ENCODE results near the gene ARID5B. TPM values are rescaled to one million over a fixed set of nuclear protein-coding genes. Genes with fewer than 3 reads are reported as not detected.

The ARID5B gene
- total RNA-seq, 2 experiments from 2014 or later, result 26.7 to 28.3 TPM

- no peaks in the 10 kb centered on the region for H3K27me3 Mint-ChIP-seq
- H3K4me3 Mint-ChIP-seq, result no peak overlapping the region
- peaks cover 16% of the 10 kb centered on the region for H3K4me1 Mint-ChIP-seq (ENCODE audit: low read depth)
- ATAC-seq (no peak), DNase-seq (no peak)
- ChIA-PET CTCF (interaction anchor here (1.2 to 1.4 kb wide), 2 partner anchors 142 to 207 kb away, joined by 3 read pairs; no protein-coding TSS in a partner anchor), POLR2A (no interaction called here)
- H3K9me3 Mint-ChIP-seq, result no peaks in the 10 kb centered on the region
- no peak for TF ChIP-seq CTCF (IDR thresholded peaks at IDR 0.05)
- H3K27ac Mint-ChIP-seq, result no peak overlapping the region
- H3K36me3 Mint-ChIP-seq (ENCODE audit: low read depth), result no peaks in the 10 kb centered on the region
- intact Hi-C loops (cut with micrococcal nuclease), result no loop called here
Observed at GRCh38 chr10:62103857-62104256, 202.4 kb downstream of the ARID5B start.

DNA sequence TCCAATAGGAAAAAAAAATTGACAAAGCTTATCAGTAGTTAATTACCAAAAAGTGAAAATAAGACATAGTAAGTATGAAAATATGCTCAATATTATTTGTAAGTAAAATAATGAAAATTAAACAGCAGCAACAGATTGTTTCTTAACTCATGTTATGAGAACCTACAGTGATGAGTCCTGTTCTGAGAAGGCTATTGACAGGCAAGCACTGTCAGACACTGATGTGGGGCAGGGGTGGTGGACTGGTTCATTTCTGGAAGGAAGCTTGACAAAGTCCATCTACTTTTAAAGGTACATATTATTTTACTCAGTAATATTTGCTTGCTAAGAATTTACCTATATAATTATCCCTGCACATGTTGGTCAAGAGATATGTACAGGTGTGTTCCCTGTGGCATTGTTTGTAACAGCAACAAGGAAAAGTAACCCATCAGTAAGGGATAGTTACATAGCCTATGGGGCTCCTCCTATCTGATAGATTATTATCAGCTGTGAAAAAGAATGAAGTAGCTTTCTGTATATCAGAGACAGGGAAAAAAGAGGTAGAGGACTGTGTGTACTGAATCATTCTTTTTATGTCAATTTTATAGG, 205.5 kb downstream of the ARID5B start:
- no peak overlapping the region for H3K27ac Mint-ChIP-seq
- H3K9me3 Mint-ChIP-seq, result peaks cover 1% of the 10 kb centered on the region
- DNase-seq, result no peak
- peak; percentile 72 for ATAC-seq
- TF ChIP-seq CTCF (IDR thresholded peaks at IDR 0.05), result no peak
- no peaks in the 10 kb centered on the region for H3K27me3 Mint-ChIP-seq
- no peak overlapping the region for H3K4me3 Mint-ChIP-seq
- H3K36me3 Mint-ChIP-seq (ENCODE audit: low read depth), result no peaks in the 10 kb centered on the region
- CTCF ChIA-PET, result interaction anchor here (0.9 to 3.4 kb wide), 2 partner anchors 17 to 138 kb away, joined by 3 to 18 read pairs; no protein-coding TSS in a partner anchor
- intact Hi-C loops (cut with micrococcal nuclease), result no loop called here
- peaks cover 31% of the 10 kb centered on the region for H3K4me1 Mint-ChIP-seq (ENCODE audit: low read depth)
- POLR2A ChIA-PET, result interaction anchor here (0.6 to 1.7 kb wide), 6 partner anchors 10 to 81 kb away, joined by 3 to 4 read pairs (median 3); no protein-coding TSS in a partner anchor

DNA sequence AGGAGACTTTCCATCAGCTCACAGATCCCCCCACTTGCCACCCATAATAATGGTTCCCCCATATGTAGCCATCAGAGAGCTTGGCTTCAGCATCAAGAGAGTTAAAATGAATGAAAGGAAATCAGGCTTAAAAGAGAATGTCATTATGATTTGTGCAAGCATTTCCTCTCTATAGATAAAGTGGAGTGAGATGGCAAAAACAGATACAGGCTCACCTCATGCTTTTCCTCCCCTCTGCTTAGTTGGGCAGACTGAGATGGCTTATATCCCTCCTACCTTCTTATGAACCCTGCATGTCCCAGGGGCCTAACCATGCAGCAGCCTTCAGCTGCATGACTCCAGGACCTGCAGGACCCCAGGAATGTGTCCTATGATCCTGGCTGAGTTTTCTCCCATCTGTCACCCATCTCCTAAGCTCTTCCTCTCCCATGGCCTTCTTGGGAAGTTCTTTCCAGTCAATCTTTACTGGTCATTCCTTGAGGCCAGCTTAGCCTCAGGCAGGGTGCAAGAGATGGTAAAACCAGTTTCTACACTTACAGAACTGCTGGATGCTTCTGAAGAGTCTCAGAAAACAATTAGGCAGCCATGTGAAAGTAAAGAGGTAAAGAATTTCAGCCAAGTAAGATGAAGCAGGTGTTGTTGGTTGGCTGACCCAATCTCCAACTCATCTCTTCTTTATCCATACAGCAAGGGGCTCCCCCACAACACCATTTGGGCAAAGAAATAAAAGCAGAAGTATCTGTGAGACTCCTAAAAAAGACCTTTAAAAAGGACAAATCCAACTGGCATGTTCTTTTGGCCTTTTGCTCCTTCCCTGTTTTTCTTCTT, 207.5 kb downstream of the ARID5B start:
- ATAC-seq (no peak), DNase-seq (no peak)
- no peak overlapping the region for H3K4me3 Mint-ChIP-seq
- ChIA-PET POLR2A (interaction anchor here (1.7 kb wide), 1 partner anchor 66 kb away, joined by 4 read pairs; no protein-coding TSS in a partner anchor), CTCF (interaction anchor here (3.4 kb wide), 1 partner anchor 136 kb away, joined by 18 read pairs; no protein-coding TSS in a partner anchor)
- TF ChIP-seq CTCF (IDR thresholded peaks at IDR 0.05), result no peak
- peaks cover 1% of the 10 kb centered on the region for H3K9me3 Mint-ChIP-seq
- no peaks in the 10 kb centered on the region for H3K27me3 Mint-ChIP-seq
- peak overlapping the region; percentile 31 for H3K27ac Mint-ChIP-seq
- H3K36me3 Mint-ChIP-seq (ENCODE audit: low read depth), result no peaks in the 10 kb centered on the region
- H3K4me1 Mint-ChIP-seq (ENCODE audit: low read depth), result peaks cover 36% of the 10 kb centered on the region
- intact Hi-C loops (cut with micrococcal nuclease), result no loop called here

DNA sequence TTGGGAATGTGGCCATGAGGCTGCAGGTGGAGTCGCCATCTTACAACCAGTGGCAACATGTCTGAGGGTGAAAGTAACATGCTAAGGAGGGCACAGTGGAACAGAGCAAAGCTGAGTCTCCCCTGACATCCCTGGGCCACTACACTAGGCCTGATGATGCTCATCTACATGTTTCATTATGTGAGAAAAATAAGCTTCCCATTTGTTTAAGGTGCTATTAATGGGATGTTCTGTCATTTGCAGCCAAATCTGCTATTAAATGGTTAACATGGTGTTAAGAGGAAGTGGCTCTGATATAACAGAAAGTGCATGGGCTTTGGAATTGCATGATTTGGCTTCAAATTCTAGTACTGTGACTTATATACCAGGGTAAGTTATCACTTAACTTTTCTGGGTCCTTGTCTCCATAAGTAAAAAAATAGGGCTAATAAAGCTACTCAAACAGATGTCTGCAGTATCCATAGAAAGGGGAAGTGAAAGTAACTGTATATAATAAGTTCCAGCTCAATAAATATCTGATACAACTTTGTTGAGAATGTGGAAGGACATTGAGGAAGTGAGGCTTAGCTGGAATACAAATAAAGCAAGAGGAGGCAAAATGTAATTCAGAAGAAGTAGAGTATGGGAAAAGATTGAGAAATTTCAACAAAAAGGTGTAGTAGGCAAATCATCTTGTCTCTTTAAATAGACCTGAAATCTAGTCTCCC, 208.2 kb downstream of the ARID5B start:
- no peak for TF ChIP-seq CTCF (IDR thresholded peaks at IDR 0.05)
- Mint-ChIP-seq H3K4me3 (no peak overlapping the region), H3K36me3 (ENCODE audit: low read depth) (no peaks in the 10 kb centered on the region), H3K27ac (no peak overlapping the region), H3K9me3 (peaks cover 1% of the 10 kb centered on the region), H3K4me1 (ENCODE audit: low read depth) (peaks cover 38% of the 10 kb centered on the region), H3K27me3 (no peaks in the 10 kb centered on the region)
- intact Hi-C loops (cut with micrococcal nuclease), result no loop called here
- DNase-seq (no peak), ATAC-seq (no peak)
- POLR2A ChIA-PET, result no interaction called here
- CTCF ChIA-PET, result interaction anchor here (0.8 to 3.4 kb wide), 2 partner anchors 71 to 135 kb away, joined by 6 to 18 read pairs; no protein-coding TSS in a partner anchor
